ENCODE data around the gene PTPRG. TPM values are rescaled to one million over a fixed set of nuclear protein-coding genes. Genes with fewer than 3 reads are reported as not detected.

The PTPRG gene
- total RNA-seq, 1 experiment from 2014 or later, result 0.74 TPM

- Histone ChIP-seq H3K4me3 (ENCODE audit: low read depth in 2 of 2, low read length in 2 of 2) (no peak overlapping the region), H3K27me3 (ENCODE audit: control insufficient read depth, insufficient read depth, low read length) (no peaks in the 10 kb centered on the region), H3K36me3 (ENCODE audit: control insufficient read depth, insufficient read depth, low read length) (no peaks in the 10 kb centered on the region), H3K4me1 (ENCODE audit: control insufficient read depth, insufficient read depth, low read length) (no peaks in the 10 kb centered on the region), H3K27ac (ENCODE audit: low read length) (no peak overlapping the region), H3K9me3 (ENCODE audit: control insufficient read depth, insufficient read depth, low read depth, low read length) (no peaks in the 10 kb centered on the region)
- POLR2A ChIA-PET, result no interaction called here
- ATAC-seq (no peak), DNase-seq (ENCODE audit: low read depth, low spot score) (no peak)
- CTCF ChIA-PET, result no interaction called here
- no peak for TF ChIP-seq POLR2AphosphoS5 (IDR thresholded peaks at IDR 0.05; ENCODE audit: low read depth, low read length)
- TF ChIP-seq SIN3A (IDR thresholded peaks at IDR 0.05; ENCODE audit: borderline replicate concordance, insufficient read depth, low read depth, low read length), result no peak
- TF ChIP-seq REST (IDR thresholded peaks at IDR 0.05; ENCODE audit: insufficient read depth in 1 of 2, low read depth in 2 of 2, low read length in 1 of 2), result no peak
- no peak for TF ChIP-seq CTCF (IDR thresholded peaks at IDR 0.05)
- no peak for TF ChIP-seq TCF7L2 (IDR thresholded peaks at IDR 0.05; ENCODE audit: low read depth, low read length)
- in situ Hi-C loops (cut with HindIII; ENCODE audit: low pct_unique_long_range_greater_than_20kb, low sequenced_read_pairs), result no loop called here
- intact Hi-C loops (cut with micrococcal nuclease; ENCODE audit: unreplicated experiment), result no loop called here
- no TSS peak for BruUV-seq (replicated peaks)
Measured at GRCh38 chr3:62225051-62225450, 663.7 kb downstream of the PTPRG start.

DNA sequence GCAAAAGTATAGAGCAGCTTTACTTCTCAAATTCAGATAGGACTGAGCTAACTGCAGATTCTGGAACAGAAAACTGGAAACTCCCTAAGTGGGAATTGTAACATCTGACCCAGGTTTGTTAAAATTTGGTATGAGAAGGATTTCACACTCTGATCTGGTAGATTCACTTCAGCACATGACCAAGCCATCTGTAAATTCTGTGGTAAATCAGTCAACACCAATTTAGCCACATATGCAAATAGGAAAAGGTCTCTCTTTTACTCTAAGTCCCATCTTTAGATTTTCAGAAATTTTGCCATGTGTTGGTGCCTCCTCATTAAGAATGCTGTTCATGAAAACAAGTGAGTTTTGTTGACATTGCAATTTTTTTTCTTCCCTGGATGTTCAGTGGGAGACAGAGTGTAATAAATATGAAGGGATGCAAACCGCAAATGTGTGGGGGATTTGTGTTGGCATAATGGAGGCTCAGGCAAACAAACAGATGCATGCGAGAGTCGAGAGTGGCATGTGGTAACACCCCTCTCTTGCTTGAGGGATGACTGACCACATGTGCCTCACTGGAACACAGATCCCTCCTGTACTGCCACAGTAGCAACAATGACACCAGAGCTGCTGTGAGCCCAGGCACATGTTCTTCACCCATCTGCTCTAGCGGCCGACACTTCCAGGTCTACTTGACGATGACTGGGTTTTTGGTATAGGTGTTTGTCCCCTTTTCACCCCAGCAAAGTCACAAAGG, 665.4 kb downstream of the PTPRG start:
- no peak for TF ChIP-seq TCF7L2 (IDR thresholded peaks at IDR 0.05; ENCODE audit: low read depth, low read length)
- no peak for TF ChIP-seq CTCF (IDR thresholded peaks at IDR 0.05)
- TF ChIP-seq POLR2AphosphoS5 (IDR thresholded peaks at IDR 0.05; ENCODE audit: low read depth, low read length), result no peak
- no peak for TF ChIP-seq REST (IDR thresholded peaks at IDR 0.05; ENCODE audit: insufficient read depth in 1 of 2, low read depth in 2 of 2, low read length in 1 of 2)
- no peak for TF ChIP-seq SIN3A (IDR thresholded peaks at IDR 0.05; ENCODE audit: borderline replicate concordance, insufficient read depth, low read depth, low read length)
- Histone ChIP-seq H3K27ac (ENCODE audit: low read length) (no peak overlapping the region), H3K27me3 (ENCODE audit: control insufficient read depth, insufficient read depth, low read length) (no peaks in the 10 kb centered on the region), H3K9me3 (ENCODE audit: control insufficient read depth, insufficient read depth, low read depth, low read length) (no peaks in the 10 kb centered on the region), H3K36me3 (ENCODE audit: control insufficient read depth, insufficient read depth, low read length) (no peaks in the 10 kb centered on the region), H3K4me3 (ENCODE audit: low read depth in 2 of 2, low read length in 2 of 2) (no peak overlapping the region), H3K4me1 (ENCODE audit: control insufficient read depth, insufficient read depth, low read length) (no peaks in the 10 kb centered on the region)
- ChIA-PET CTCF (no interaction called here), POLR2A (no interaction called here)
- no TSS peak for BruUV-seq (replicated peaks)
- DNase-seq (ENCODE audit: low read depth, low spot score) (no peak), ATAC-seq (no peak)
- intact Hi-C loops (cut with micrococcal nuclease; ENCODE audit: unreplicated experiment), result no loop called here
- in situ Hi-C loops (cut with HindIII; ENCODE audit: low pct_unique_long_range_greater_than_20kb, low sequenced_read_pairs), result no loop called here

All from Panc1 (cell line).